K562 (cell line): Measurements from ENCODE around the gene MSH3. TPM values are rescaled to one million over a fixed set of nuclear protein-coding genes. Genes with fewer than 3 reads are reported as not detected.

Experiments used
- ATAC-seq: fragments of 200-7000 bp; cut with Tn5 transposase; 3 replicates; pipeline ENCODE4 v1.9.1; 2020; ENCODE audit warnings: moderate library complexity
- BruUV-seq: library from RNA; stranded (reverse); fragments of 400-500 nt; replicated peaks from 2 replicates; lab custom pipeline; 2021; lab: Mats Ljungman, UMichigan
- CTCF ChIA-PET: fragments of 300-600 bp; formaldehyde crosslinking; extraction: SDS; loops from one replicate; lab custom pipeline; 2021; ENCODE audit warnings: low intra/inter-chr PET ratio; lab: Yijun Ruan, JAX
- POLR2A ChIA-PET: fragments of 300-600, 350-650 bp; sonication (Branson Sonifier 250); formaldehyde crosslinking; extraction: SDS; loops from one replicate; lab custom pipeline; 2021; ENCODE audit warnings: antibody characterized with exemption, inconsistent platforms; lab: Yijun Ruan, JAX
- DNase-seq, 4 experiments: peaks; one replicate each; pipeline versions ENCODE4 v3.0.0 to v3.0.0-alpha.2; 2011 to 2018; ENCODE audit warnings: low spot score in 3 of 4, mixed read lengths in 3 of 4; ENCODE audit errors: extremely low read depth in 1 of 4
- FAIRE-seq: peaks from 2 replicates; lab custom pipeline; 2011; peaks lifted over from hg19 to GRCh38; lab: Jason Lieb, UNC
- H2AFZ ChIP-seq: 2 replicates; pipeline ENCODE4 v1.6.0; 2011; ENCODE audit warnings: low read depth, low read length, control low read depth, inconsistent platforms
- H3K27ac ChIP-seq: fragments of 200-600 bp; 3 replicates; pipeline ENCODE4 v1.8.0; 2011; ENCODE audit warnings: low read depth, mild to moderate bottlenecking, control low read depth, inconsistent platforms, low read length, moderate library complexity, mixed read lengths; ENCODE audit errors: extremely low read depth
- H3K27me3 ChIP-seq, 2 experiments: fragments of 300-600 bp in 1 of 2; 2 replicates in 1 of 2; 3 replicates in 1 of 2; pipeline versions ENCODE4 v1.6.0 to v1.8.0; 2011; ENCODE audit warnings: inconsistent platforms in 2 of 2, low read length in 2 of 2, mild to moderate bottlenecking in 1 of 2, mixed read lengths in 1 of 2, moderate library complexity in 1 of 2; ENCODE audit not compliant: control insufficient read depth in 2 of 2, insufficient read depth in 2 of 2
- H3K36me3 ChIP-seq: fragments of 300-600 bp; 3 replicates; pipeline ENCODE4 v1.8.0; 2011; ENCODE audit warnings: mild to moderate bottlenecking, low read length, inconsistent platforms; ENCODE audit not compliant: control insufficient read depth, insufficient read depth
- H3K4me1 ChIP-seq, 2 experiments: fragments of 200-600 bp in 1 of 2; replicated peaks in 1 of 2; 2 replicates in 1 of 2; 3 replicates in 1 of 2; pipeline versions ENCODE4 v1.5.1 to v1.8.0; 2011; ENCODE audit warnings: inconsistent platforms in 2 of 2, low read length in 2 of 2, mild to moderate bottlenecking in 1 of 2, mixed read lengths in 1 of 2, moderate library complexity in 1 of 2; ENCODE audit not compliant: control insufficient read depth in 2 of 2, insufficient read depth in 2 of 2
- H3K4me2 ChIP-seq: 2 replicates; pipeline ENCODE4 v1.6.1; 2011; ENCODE audit warnings: low read length, control low read depth, inconsistent platforms, mixed read lengths; ENCODE audit not compliant: insufficient read depth
- H3K4me3 ChIP-seq: fragments of 200-600 bp; sonication (generic), shearing (Covaris generic); 2 replicates; pipeline ENCODE4 v1.5.1; 2016; ENCODE audit warnings: control low read depth, inconsistent platforms
- H3K79me2 ChIP-seq: fragments of 200-600 bp; 3 replicates; pipeline ENCODE4 v1.8.0; 2011; ENCODE audit warnings: low read length, inconsistent platforms; ENCODE audit not compliant: control insufficient read depth, insufficient read depth
- H3K9ac ChIP-seq, 2 experiments: 2 replicates each; pipeline versions ENCODE4 v1.6.0 to v1.6.1; 2011; ENCODE audit warnings: low read depth in 2 of 2, low read length in 2 of 2, control low read depth in 1 of 2, inconsistent platforms in 1 of 2, mild to moderate bottlenecking in 1 of 2, mixed read lengths in 1 of 2; ENCODE audit not compliant: insufficient read depth in 1 of 2
- H3K9me1 ChIP-seq: one replicate; pipeline ENCODE4 v1.6.0; 2011; ENCODE audit warnings: inconsistent platforms, mild to moderate bottlenecking, low read length, moderate library complexity; ENCODE audit not compliant: control insufficient read depth, insufficient read depth
- H3K9me3 ChIP-seq: replicated peaks from 2 replicates; pipeline ENCODE4 v1.5.1; 2011; ENCODE audit warnings: low read depth, low read length, inconsistent platforms; ENCODE audit not compliant: control insufficient read depth, insufficient read depth
- H4K20me1 ChIP-seq: replicated peaks from 2 replicates; pipeline ENCODE4 v1.6.1; 2011; ENCODE audit warnings: low read length, inconsistent platforms, mixed read lengths; ENCODE audit not compliant: control insufficient read depth, insufficient read depth
- ATF7 ChIP-seq: fragments of 450-650 bp; IDR thresholded peaks from 2 replicates; pipeline ENCODE4 v1.7.1; 2014; ENCODE audit warnings: mild to moderate bottlenecking, moderate library complexity
- FOXK2 ChIP-seq, 2 experiments: fragments of 450-650 bp; IDR thresholded peaks in 1 of 2; conservative IDR thresholded peaks in 1 of 2; 2 replicates each; pipeline ENCODE4 v1.6.1; 2016; ENCODE audit warnings: low read depth in 2 of 2, mild to moderate bottlenecking in 1 of 2
- GMEB1 ChIP-seq: fragments of 250-450 bp; sonication (Bioruptor Pico); IDR thresholded peaks from 2 replicates; pipeline ENCODE4 v1.4.0; 2020; ENCODE audit warnings: mild to moderate bottlenecking
- HNRNPH1 ChIP-seq: fragments of 200-400 bp; formaldehyde crosslinking; optimal IDR thresholded peaks from 2 replicates; pipeline ENCODE3; 2017; ENCODE audit warnings: low read depth, mild to moderate bottlenecking, low read length, moderate library complexity
- L3MBTL2 ChIP-seq: fragments of 450-650 bp; IDR thresholded peaks from 2 replicates; pipeline ENCODE4 v1.6.1; 2016; ENCODE audit warnings: mild to moderate bottlenecking, moderate library complexity
- LCOR ChIP-seq: sonication (generic); formaldehyde crosslinking; IDR thresholded peaks from 2 replicates; pipeline ENCODE4 v1.8.0; 2022; ENCODE audit warnings: mild to moderate bottlenecking, missing genetic modification reagents
- TAF1 ChIP-seq: IDR thresholded peaks from 2 replicates; pipeline ENCODE4 v1.6.1; 2011; ENCODE audit warnings: mild to moderate bottlenecking, low read length, moderate library complexity; ENCODE audit not compliant: insufficient read depth, control insufficient read depth, severe bottlenecking; ENCODE audit errors: extremely low read depth
- ZBTB49 ChIP-seq: sonication (generic); formaldehyde crosslinking; IDR thresholded peaks from 2 replicates; pipeline ENCODE4 v1.8.0; 2022; ENCODE audit warnings: missing genetic modification reagents, mild to moderate bottlenecking, borderline replicate concordance
- ZC3H4 ChIP-seq: sonication (generic); formaldehyde crosslinking; IDR thresholded peaks from 2 replicates; pipeline ENCODE4 v1.9.0; 2021; ENCODE audit warnings: missing genetic modification reagents, borderline replicate concordance
- ZFP30 ChIP-seq: fragments of 250-450 bp; sonication (Bioruptor Pico); IDR thresholded peaks from 2 replicates; pipeline ENCODE4 v1.8.0; 2022; ENCODE audit warnings: moderate library complexity, mild to moderate bottlenecking, inconsistent platforms, borderline replicate concordance
- ZSCAN29 ChIP-seq: fragments of 450-650 bp; IDR thresholded peaks from 2 replicates; pipeline ENCODE4 v1.6.1; 2017
- WGBS: fragments of 100-300 bp; shearing (Covaris generic); methylation state at CpG from one replicate; pipeline ENCODE4 v1.1.6; 2016; ENCODE audit warnings: low coverage, mixed read lengths; ENCODE audit not compliant: insufficient coverage; ENCODE audit errors: missing lambda C conversion rate; 5-methylcytosine and 5-hydroxymethylcytosine counted together
- in situ Hi-C: fragments of 300-500 bp; cut with MboI; formaldehyde crosslinking; loops from 4 replicates; pipeline ENCODE4 v1.15.0; 2018; ENCODE audit warnings: inconsistent platforms, mixed read lengths
- intact Hi-C: fragments of 100-400 bp; cut with micrococcal nuclease; formaldehyde crosslinking; loops from 2 replicates; pipeline ENCODE4 v1.14.2; 2022
- polyA plus RNA-seq, 8 experiments: library from polyadenylated mRNA; depleted of rRNA in 4 of 8; stranded (reverse) in 5 of 8; unstranded in 3 of 8; fragments of >200 nt; fragmentation: Nextera tagmentation in 2 of 8; fragmentation: Illumina TruSeq in 1 of 8; extraction: Ambion mirVana in 2 of 8; extraction: Trizol in 1 of 8; gene quantifications; 2 replicates each; pipeline versions ENCODE4 v1.2.1 to v1.2.3, GENCODE V29; 2011 to 2014; ENCODE audit warnings: inconsistent platforms in 1 of 8, missing spikeins in 1 of 8
- total RNA-seq, 7 experiments: library from RNA; depleted of rRNA in 6 of 7; stranded (reverse); fragments of >200 nt in 6 of 7; fragmentation: Illumina TruSeq in 2 of 7; extraction: Trizol in 2 of 7; gene quantifications; 2 replicates each; pipeline versions ENCODE4 v1.2.1 to v1.2.3, GENCODE V29; 2011 to 2021; ENCODE audit warnings: low replicate concordance in 1 of 7

The MSH3 gene
- total and polyA plus RNA-seq, 9 of the 15 experiments (the other 6 are each of a cell fraction or from before 2014, with no cell fraction given), result 3.9 to 17.2 (median 13.2) TPM

- in situ Hi-C loops (no loop called here), intact Hi-C loops (no loop called here)
- no peaks in the 10 kb centered on the region for H3K36me3 ChIP-seq
- no peaks in the 10 kb centered on the region for H3K79me2 ChIP-seq
- WGBS, result 40% methylated on average over 3 of the region's 3 CpGs
- no peak overlapping the region for H3K4me2 ChIP-seq
- no peak overlapping the region for H3K27ac ChIP-seq
- H2AFZ ChIP-seq, result no peak overlapping the region
- H3K9ac ChIP-seq, result no peak overlapping the region
- no peak for ATAC-seq
- H3K9me3 ChIP-seq, result no peaks in the 10 kb centered on the region
- H3K27me3 ChIP-seq, result no peaks in the 10 kb centered on the region
- no peaks in the 10 kb centered on the region for H3K9me1 ChIP-seq
- no peak for FAIRE-seq
- no peaks in the 10 kb centered on the region for H3K4me1 ChIP-seq
- no peak for DNase-seq
- TF ChIP-seq L3MBTL2 (no peak), ATF7 (no peak), FOXK2 (conservative IDR thresholded peaks at IDR 0.05 in 1 of 2, IDR thresholded peaks at IDR 0.05 in 1 of 2; ENCODE audit: low read depth in 2 of 2) (no peak), HNRNPH1 (no peak), TAF1 (no peak), ZBTB49 (CRISPR knock-in tag) (no peak), ZFP30 (no peak), GMEB1 (CRISPR knock-in tag) (no peak), ZSCAN29 (no peak), LCOR (CRISPR knock-in tag) (no peak), ZC3H4 (CRISPR knock-in tag) (no peak)
- POLR2A ChIA-PET, result no interaction called here
- no TSS peak for BruUV-seq
- H4K20me1 ChIP-seq, result no peaks in the 10 kb centered on the region
- no peak overlapping the region for H3K4me3 ChIP-seq
- CTCF ChIA-PET, result no interaction called here
Measured at GRCh38 chr5:80894083-80894482, 239.6 kb downstream of the MSH3 start.
